Measurements from ENCODE around the gene CACNB2. TPM values are rescaled to one million over a fixed set of nuclear protein-coding genes. Genes with fewer than 3 reads are reported as not detected.

Gene CACNB2
- total RNA-seq, 1 experiment from 2014 or later = not detected

- Histone ChIP-seq H3K27me3 (ENCODE audit: control insufficient read depth, insufficient read depth, low read length) (no peaks in the 10 kb centered on the region), H3K4me3 (ENCODE audit: low read depth in 2 of 2, low read length in 2 of 2) (no peak overlapping the region), H3K4me1 (ENCODE audit: control insufficient read depth, insufficient read depth, low read length) (no peaks in the 10 kb centered on the region), H3K36me3 (ENCODE audit: control insufficient read depth, insufficient read depth, low read length) (no peaks in the 10 kb centered on the region), H3K27ac (ENCODE audit: low read length) (no peak overlapping the region), H3K9me3 (ENCODE audit: control insufficient read depth, insufficient read depth, low read depth, low read length) (no peaks in the 10 kb centered on the region)
- TF ChIP-seq POLR2AphosphoS5 (IDR thresholded peaks at IDR 0.05; ENCODE audit: low read depth, low read length) (no peak), TCF7L2 (IDR thresholded peaks at IDR 0.05; ENCODE audit: low read depth, low read length) (no peak), REST (IDR thresholded peaks at IDR 0.05; ENCODE audit: insufficient read depth in 1 of 2, low read depth in 2 of 2, low read length in 1 of 2) (no peak), SIN3A (IDR thresholded peaks at IDR 0.05; ENCODE audit: borderline replicate concordance, insufficient read depth, low read depth, low read length) (no peak)
- no peak for ATAC-seq
- DNase-seq (ENCODE audit: low read depth, low spot score) = no peak
- POLR2A ChIA-PET = no interaction called here
- intact Hi-C loops (cut with micrococcal nuclease; ENCODE audit: unreplicated experiment) (no loop called here), in situ Hi-C loops (cut with HindIII; ENCODE audit: low pct_unique_long_range_greater_than_20kb, low sequenced_read_pairs) (no loop called here)
- BruUV-seq (replicated peaks) = no TSS peak
- CTCF ChIA-PET = no interaction called here
Measured at GRCh38 chr10:18094793-18095192, 45.4 kb upstream of the CACNB2 start.

GRCh38 chr10:18097524-18097923, 42.7 kb upstream of the CACNB2 start:
- H3K4me3 ChIP-seq (ENCODE audit: low read depth in 2 of 2, low read length in 2 of 2) = no peak overlapping the region
- ChIA-PET CTCF (no interaction called here), POLR2A (no interaction called here)
- H3K27ac ChIP-seq (ENCODE audit: low read length) = no peak overlapping the region
- no peaks in the 10 kb centered on the region for H3K4me1 ChIP-seq (ENCODE audit: control insufficient read depth, insufficient read depth, low read length)
- intact Hi-C loops (cut with micrococcal nuclease; ENCODE audit: unreplicated experiment) (no loop called here), in situ Hi-C loops (cut with HindIII; ENCODE audit: low pct_unique_long_range_greater_than_20kb, low sequenced_read_pairs) (no loop called here)
- H3K36me3 ChIP-seq (ENCODE audit: control insufficient read depth, insufficient read depth, low read length) = no peaks in the 10 kb centered on the region
- TF ChIP-seq REST (IDR thresholded peaks at IDR 0.05; ENCODE audit: insufficient read depth in 1 of 2, low read depth in 2 of 2, low read length in 1 of 2) = no peak
- no peak for ATAC-seq
- no peaks in the 10 kb centered on the region for H3K27me3 ChIP-seq (ENCODE audit: control insufficient read depth, insufficient read depth, low read length)
- DNase-seq (ENCODE audit: low read depth, low spot score) = no peak
- H3K9me3 ChIP-seq (ENCODE audit: control insufficient read depth, insufficient read depth, low read depth, low read length) = no peaks in the 10 kb centered on the region
- BruUV-seq (replicated peaks) = no TSS peak

DNA sequence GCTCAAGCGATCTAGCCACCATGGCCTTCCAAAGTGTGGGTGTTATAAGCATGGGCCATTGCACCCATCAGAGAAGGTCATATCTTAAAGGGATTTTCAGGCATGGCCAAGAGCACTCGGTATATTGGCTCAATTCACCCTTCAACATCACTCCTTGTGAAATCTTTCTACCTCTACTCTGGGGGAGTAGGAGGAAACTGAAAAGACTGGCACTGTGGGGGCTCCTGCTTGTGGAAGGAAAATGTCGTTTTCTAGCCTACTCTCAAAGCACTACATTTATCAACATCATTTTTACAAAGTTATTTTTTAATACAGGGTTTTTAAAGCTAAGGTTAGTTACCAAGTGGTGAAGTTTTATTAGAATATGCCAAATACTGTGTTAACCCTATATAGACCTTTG, 42.0 kb upstream of the CACNB2 start:
- in situ Hi-C loops (cut with HindIII; ENCODE audit: low pct_unique_long_range_greater_than_20kb, low sequenced_read_pairs) = no loop called here
- Histone ChIP-seq H3K27ac (ENCODE audit: low read length) (no peak overlapping the region), H3K4me1 (ENCODE audit: control insufficient read depth, insufficient read depth, low read length) (no peaks in the 10 kb centered on the region), H3K4me3 (ENCODE audit: low read depth in 2 of 2, low read length in 2 of 2) (no peak overlapping the region), H3K36me3 (ENCODE audit: control insufficient read depth, insufficient read depth, low read length) (no peaks in the 10 kb centered on the region), H3K27me3 (ENCODE audit: control insufficient read depth, insufficient read depth, low read length) (no peaks in the 10 kb centered on the region), H3K9me3 (ENCODE audit: control insufficient read depth, insufficient read depth, low read depth, low read length) (no peaks in the 10 kb centered on the region)
- TF ChIP-seq REST (IDR thresholded peaks at IDR 0.05; ENCODE audit: insufficient read depth in 1 of 2, low read depth in 2 of 2, low read length in 1 of 2) = no peak
- TF ChIP-seq POLR2AphosphoS5 (IDR thresholded peaks at IDR 0.05; ENCODE audit: low read depth, low read length) = no peak
- BruUV-seq (replicated peaks) = no TSS peak
- ATAC-seq (no peak), DNase-seq (ENCODE audit: low read depth, low spot score) (no peak)
- ChIA-PET CTCF (no interaction called here), POLR2A (interaction anchor here (0.6 kb wide), 1 partner anchor 9 kb away, joined by 5 read pairs; no protein-coding TSS in a partner anchor)
- intact Hi-C loops (cut with micrococcal nuclease; ENCODE audit: unreplicated experiment) = no loop called here

Measured in Panc1 (cell line).